Measurements from ENCODE around the gene ATF7.

DNA sequence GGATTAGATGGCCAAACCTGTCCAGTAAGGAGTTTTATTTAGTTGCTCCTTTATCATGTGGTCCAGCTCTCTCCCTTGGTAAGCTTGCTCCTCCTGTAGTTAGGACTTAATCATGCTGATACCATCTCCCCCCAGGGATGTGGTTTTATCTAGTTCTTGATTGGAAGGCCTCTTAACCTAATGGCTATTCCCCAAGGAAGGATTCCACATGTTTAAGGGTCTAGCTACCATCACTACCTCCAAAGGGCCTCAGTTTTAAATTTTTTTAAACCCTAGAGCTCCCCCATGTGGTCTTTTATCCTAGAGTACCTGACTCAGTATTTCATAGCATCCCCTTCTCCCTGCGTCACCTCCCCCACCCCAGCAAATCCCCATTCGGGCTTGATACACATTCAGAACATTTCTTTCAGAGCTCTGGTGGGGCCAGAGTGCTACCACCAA lies 149.4 kb downstream of the ATF7 start:
- TF ChIP-seq, protein P1, sequence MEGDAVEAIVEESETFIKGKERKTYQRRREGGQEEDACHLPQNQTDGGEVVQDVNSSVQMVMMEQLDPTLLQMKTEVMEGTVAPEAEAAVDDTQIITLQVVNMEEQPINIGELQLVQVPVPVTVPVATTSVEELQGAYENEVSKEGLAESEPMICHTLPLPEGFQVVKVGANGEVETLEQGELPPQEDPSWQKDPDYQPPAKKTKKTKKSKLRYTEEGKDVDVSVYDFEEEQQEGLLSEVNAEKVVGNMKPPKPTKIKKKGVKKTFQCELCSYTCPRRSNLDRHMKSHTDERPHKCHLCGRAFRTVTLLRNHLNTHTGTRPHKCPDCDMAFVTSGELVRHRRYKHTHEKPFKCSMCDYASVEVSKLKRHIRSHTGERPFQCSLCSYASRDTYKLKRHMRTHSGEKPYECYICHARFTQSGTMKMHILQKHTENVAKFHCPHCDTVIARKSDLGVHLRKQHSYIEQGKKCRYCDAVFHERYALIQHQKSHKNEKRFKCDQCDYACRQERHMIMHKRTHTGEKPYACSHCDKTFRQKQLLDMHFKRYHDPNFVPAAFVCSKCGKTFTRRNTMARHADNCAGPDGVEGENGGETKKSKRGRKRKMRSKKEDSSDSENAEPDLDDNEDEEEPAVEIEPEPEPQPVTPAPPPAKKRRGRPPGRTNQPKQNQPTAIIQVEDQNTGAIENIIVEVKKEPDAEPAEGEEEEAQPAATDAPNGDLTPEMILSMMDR (IDR thresholded peaks at IDR 0.05; ENCODE audit: low read depth, low read length), result peak; percentile 48
- no peak for TF ChIP-seq EZH2phosphoT487 (IDR thresholded peaks at IDR 0.05; ENCODE audit: low read depth)

All from OCI-LY3 (cell line).